ENCODE data around the gene NEK7.

NEK7 gene

GRCh38 chr1:198364471-198364870 lies 207.7 kb downstream of the NEK7 start:
- no peak for DNase-seq

GRCh38 chr1:198367296-198367695 lies 210.5 kb downstream of the NEK7 start:
- DNase-seq = no peak

GRCh38 chr1:198370996-198371395 lies 214.2 kb downstream of the NEK7 start:
- no peak for DNase-seq
